ENCODE data around the gene COL23A1.

The COL23A1 gene

GRCh38 chr5:178519155-178519554 lies 71.0 kb downstream of the COL23A1 start:
- no peak for DNase-seq (ENCODE audit: low read depth)
- H3K4me3 ChIP-seq (ENCODE audit: low read length): no peak overlapping the region
- no peak for TF ChIP-seq CTCF (conservative IDR thresholded peaks at IDR 0.05; ENCODE audit: low read depth, low read length)

GRCh38 chr5:178516504-178517235 lies 73.5 kb downstream of the COL23A1 start:
- no peak for DNase-seq (ENCODE audit: low read depth)
- no peak overlapping the region for H3K4me3 ChIP-seq (ENCODE audit: low read length)
- no peak for TF ChIP-seq CTCF (conservative IDR thresholded peaks at IDR 0.05; ENCODE audit: low read depth, low read length)

GRCh38 chr5:178515776-178516503 lies 74.3 kb downstream of the COL23A1 start:
- no peak overlapping the region for H3K4me3 ChIP-seq (ENCODE audit: low read length)
- DNase-seq (ENCODE audit: low read depth): no peak
- TF ChIP-seq CTCF (conservative IDR thresholded peaks at IDR 0.05; ENCODE audit: low read depth, low read length): no peak

- no peak for DNase-seq (ENCODE audit: low read depth)
- no peak for TF ChIP-seq CTCF (conservative IDR thresholded peaks at IDR 0.05; ENCODE audit: low read depth, low read length)
Observed at GRCh38 chr5:178514851-178515418, 75.3 kb downstream of the COL23A1 start.

GRCh38 chr5:178511172-178511571 lies 79.0 kb downstream of the COL23A1 start:
- no peak overlapping the region for H3K4me3 ChIP-seq (ENCODE audit: low read length)
- DNase-seq (ENCODE audit: low read depth): no peak
- TF ChIP-seq CTCF (conservative IDR thresholded peaks at IDR 0.05; ENCODE audit: low read depth, low read length): no peak

More at GRCh38 chr5:178514851-178515418, 75.3 kb downstream of the COL23A1 start:
- no peak overlapping the region for H3K4me3 ChIP-seq (ENCODE audit: low read length)

GRCh38 chr5:178509491-178510057 lies 80.6 kb downstream of the COL23A1 start:
- H3K4me3 ChIP-seq (ENCODE audit: low read length): no peak overlapping the region
- TF ChIP-seq CTCF (conservative IDR thresholded peaks at IDR 0.05; ENCODE audit: low read depth, low read length): no peak
- no peak for DNase-seq (ENCODE audit: low read depth)
